Hepatocyte (in vitro differentiated cells): ENCODE results near the gene NRXN2. TPM values are rescaled to one million over a fixed set of nuclear protein-coding genes. Genes with fewer than 3 reads are reported as not detected.

Source experiments
- DNase-seq: peaks from one replicate; pipeline ENCODE4 v3.0.0-alpha.2; 2016; ENCODE audit warnings: low spot score
- H2AFZ ChIP-seq: fragments of 200-600 bp; sonication (generic); 2 replicates; pipeline ENCODE4 v1.6.0; 2016; ENCODE audit warnings: antibody characterized with exemption, mild to moderate bottlenecking
- H3K27ac ChIP-seq: fragments of 200-600 bp; sonication (generic); 2 replicates; pipeline ENCODE4 v1.5.1; 2016; ENCODE audit warnings: mild to moderate bottlenecking
- H3K27me3 ChIP-seq: fragments of 200-600 bp; sonication (generic); 2 replicates; pipeline ENCODE4 v1.6.1; 2016
- H3K36me3 ChIP-seq: fragments of 200-600 bp; sonication (generic); replicated peaks from 2 replicates; pipeline ENCODE4 v1.5.1; 2016; ENCODE audit warnings: low read depth; ENCODE audit not compliant: insufficient read depth
- H3K4me1 ChIP-seq: fragments of 200-600 bp; sonication (generic); 2 replicates; pipeline ENCODE4 v1.5.1; 2016; ENCODE audit warnings: mild to moderate bottlenecking, moderate library complexity; ENCODE audit not compliant: insufficient read depth
- H3K4me2 ChIP-seq: fragments of 200-600 bp; sonication (generic); 2 replicates; pipeline ENCODE4 v1.6.0; 2016
- H3K4me3 ChIP-seq: fragments of 200-600 bp; sonication (generic); 2 replicates; pipeline ENCODE4 v1.5.1; 2016; ENCODE audit warnings: mild to moderate bottlenecking
- H3K79me2 ChIP-seq: fragments of 200-600 bp; sonication (generic); 2 replicates; pipeline ENCODE4 v1.6.0; 2017; ENCODE audit warnings: mild to moderate bottlenecking
- H3K9me2 ChIP-seq: fragments of 200-600 bp; sonication (generic); replicated peaks from 2 replicates; pipeline ENCODE4 v1.6.0; 2017; ENCODE audit warnings: mild to moderate bottlenecking; ENCODE audit not compliant: insufficient read depth
- H3K9me3 ChIP-seq: fragments of 200-600 bp; sonication (generic); 2 replicates; pipeline ENCODE4 v1.5.1; 2016; ENCODE audit warnings: low read depth, mild to moderate bottlenecking
- H4K20me1 ChIP-seq: fragments of 200-600 bp; sonication (generic); 2 replicates; pipeline ENCODE4 v1.6.0; 2016; ENCODE audit warnings: mild to moderate bottlenecking; ENCODE audit not compliant: insufficient read depth, poor library complexity, severe bottlenecking
- CTCF ChIP-seq: fragments of 200-600 bp; sonication (generic); IDR thresholded peaks from 2 replicates; pipeline ENCODE4 v1.5.1; 2016; ENCODE audit warnings: antibody characterized with exemption, mild to moderate bottlenecking; ENCODE audit not compliant: poor library complexity
- EZH2 ChIP-seq: fragments of 200-600 bp; sonication (generic); IDR thresholded peaks from 2 replicates; pipeline ENCODE4 v1.6.1; 2016; ENCODE audit warnings: antibody characterized with exemption, mild to moderate bottlenecking, borderline replicate concordance
- EZH2phosphoT487 ChIP-seq: fragments of 200-600 bp; sonication (generic); IDR thresholded peaks from one replicate; pipeline ENCODE4 v1.6.1; 2018; ENCODE audit warnings: antibody characterized with exemption, mild to moderate bottlenecking, low read depth, moderate library complexity; ENCODE audit not compliant: unreplicated experiment, severe bottlenecking
- WGBS: methylation state at CpG from one replicate; pipeline ENCODE4 v1.1.6; 2016; ENCODE audit warnings: low lambda C conversion rate; ENCODE audit errors: missing lambda C conversion rate; 5-methylcytosine and 5-hydroxymethylcytosine counted together
- polyA plus RNA-seq: library from polyadenylated mRNA; unstranded; fragments of >200 nt; fragmentation: Nextera tagmentation; extraction: Ambion mirVana; gene quantifications from 2 replicates; pipeline ENCODE4 v1.2.1, GENCODE V29; 2016
- total RNA-seq: library from RNA; depleted of rRNA; stranded (reverse); fragments of >200 nt; gene quantifications from 2 replicates; pipeline ENCODE4 v1.2.3, GENCODE V29; 2014

The NRXN2 gene
- total and polyA plus RNA-seq, 2 experiments from 2014 or later, result 0.83 to 1.7 TPM

GRCh38 chr11:64746486-64746885, 23.5 kb upstream of the NRXN2 start:
- WGBS, result 88% methylated on average over 10 of the region's 10 CpGs
- no peak for TF ChIP-seq EZH2
- no peak for TF ChIP-seq CTCF
- TF ChIP-seq EZH2phosphoT487, result no peak
- H2AFZ ChIP-seq, result no peak overlapping the region

GRCh38 chr11:64745521-64746328, 22.7 kb upstream of the NRXN2 start:
- Histone ChIP-seq H3K36me3 (no peaks in the 10 kb centered on the region), H3K4me2 (peak overlapping the region; percentile 90), H3K27me3 (peaks cover 54% of the 10 kb centered on the region), H3K9me3 (no peaks in the 10 kb centered on the region), H3K4me3 (no peak overlapping the region), H4K20me1 (no peaks in the 10 kb centered on the region), H2AFZ (peak overlapping the region; percentile 40), H3K4me1 (peaks cover 34% of the 10 kb centered on the region), H3K79me2 (no peaks in the 10 kb centered on the region), H3K27ac (no peak overlapping the region), H3K9me2 (no peaks in the 10 kb centered on the region)
- DNase-seq, result peak; percentile 65
- no peak for TF ChIP-seq CTCF
- TF ChIP-seq EZH2, result no peak
- no peak for TF ChIP-seq EZH2phosphoT487
- WGBS, result 3% methylated on average over 39 of the region's 52 CpGs

More at GRCh38 chr11:64746486-64746885, 23.5 kb upstream of the NRXN2 start:
- peaks cover 47% of the 10 kb centered on the region for H3K27me3 ChIP-seq
- H3K79me2 ChIP-seq, result no peaks in the 10 kb centered on the region
- H3K36me3 ChIP-seq, result no peaks in the 10 kb centered on the region
- no peaks in the 10 kb centered on the region for H4K20me1 ChIP-seq
- H3K27ac ChIP-seq, result no peak overlapping the region
- H3K9me2 ChIP-seq, result no peaks in the 10 kb centered on the region
- no peaks in the 10 kb centered on the region for H3K9me3 ChIP-seq
- H3K4me2 ChIP-seq, result no peak overlapping the region
- H3K4me1 ChIP-seq, result peaks cover 34% of the 10 kb centered on the region
- no peak for DNase-seq
- H3K4me3 ChIP-seq, result no peak overlapping the region

GRCh38 chr11:64745189-64745520, 22.2 kb upstream of the NRXN2 start:
- no peaks in the 10 kb centered on the region for H3K79me2 ChIP-seq
- peaks cover 60% of the 10 kb centered on the region for H3K27me3 ChIP-seq
- peaks cover 34% of the 10 kb centered on the region for H3K4me1 ChIP-seq
- no peak overlapping the region for H3K27ac ChIP-seq
- peak; percentile 32 for TF ChIP-seq EZH2phosphoT487
- peak; percentile 79 for TF ChIP-seq EZH2
- no peak for TF ChIP-seq CTCF
- H3K9me3 ChIP-seq, result no peaks in the 10 kb centered on the region
- no peak for DNase-seq
- 3% methylated on average over 11 of the region's 20 CpGs for WGBS
- peak overlapping the region; percentile 40 for H2AFZ ChIP-seq
- no peaks in the 10 kb centered on the region for H4K20me1 ChIP-seq
- no peak overlapping the region for H3K4me3 ChIP-seq
- H3K36me3 ChIP-seq, result no peaks in the 10 kb centered on the region
- no peaks in the 10 kb centered on the region for H3K9me2 ChIP-seq
- H3K4me2 ChIP-seq, result peak overlapping the region; percentile 90
